DMS114 treated with DMSO at 0.1 percent for 48 hours (cell line): ENCODE results near the gene GIT2.
"Not testable (repeated sequence)": the region's sequence is repeated elsewhere in the genome, so short reads cannot be mapped to it uniquely, and the experiment has no call there.

Experiments used
- DNase-seq: peaks from one replicate; lab custom pipeline; 2025; ENCODE audit not compliant: unreplicated experiment; lab: John Stamatoyannopoulos, UW

The GIT2 gene

GRCh38 chr12:109923481-109924245, 72.5 kb downstream of the GIT2 start:
- DNase-seq: no peak

GRCh38 chr12:109923038-109923437, 73.1 kb downstream of the GIT2 start:
- no peak for DNase-seq

- no peak for DNase-seq
Measured at GRCh38 chr12:109921982-109922381, 74.2 kb downstream of the GIT2 start.

GRCh38 chr12:109920261-109920780, 75.8 kb downstream of the GIT2 start:
- DNase-seq: no peak

DNA sequence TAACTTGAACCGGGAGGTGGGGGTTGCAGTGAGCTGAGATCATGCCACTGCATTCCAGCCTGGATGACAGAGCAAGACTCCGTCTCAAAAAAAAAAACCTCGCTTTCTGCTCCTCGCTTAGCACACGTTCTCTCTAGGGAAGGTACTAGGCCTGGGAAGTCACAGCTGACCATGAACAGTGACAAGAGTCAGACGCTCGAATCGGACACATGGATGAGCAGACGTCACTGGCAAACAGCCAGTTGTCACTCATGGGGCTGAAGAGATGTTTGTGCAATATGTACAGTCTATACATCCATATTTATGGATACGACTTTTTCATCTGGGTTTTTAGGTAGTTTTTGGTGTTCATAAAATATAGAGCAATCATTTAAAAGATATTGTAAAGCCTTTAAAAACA, 76.7 kb downstream of the GIT2 start:
- DNase-seq: no peak

DNA sequence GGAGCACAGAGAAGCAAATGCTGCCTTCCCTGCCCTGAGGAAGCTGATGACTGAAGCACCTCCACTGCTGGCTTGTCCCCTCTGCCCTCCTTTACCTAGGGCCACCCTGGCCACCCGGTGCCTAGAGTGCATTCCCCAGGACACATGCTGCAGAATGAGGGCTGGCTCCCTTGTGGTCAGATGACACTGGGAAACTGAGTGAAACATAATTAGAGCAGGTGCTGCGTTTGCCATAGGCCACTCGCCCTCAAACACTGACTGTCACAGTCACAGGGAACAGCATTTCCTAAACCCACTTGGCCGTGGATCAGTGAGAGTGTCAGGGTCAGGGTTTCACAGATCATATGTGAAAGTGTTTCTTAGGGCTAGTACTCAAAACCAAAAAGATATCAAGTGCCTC, 80.1 kb downstream of the GIT2 start:
- DNase-seq: no peak

DNA sequence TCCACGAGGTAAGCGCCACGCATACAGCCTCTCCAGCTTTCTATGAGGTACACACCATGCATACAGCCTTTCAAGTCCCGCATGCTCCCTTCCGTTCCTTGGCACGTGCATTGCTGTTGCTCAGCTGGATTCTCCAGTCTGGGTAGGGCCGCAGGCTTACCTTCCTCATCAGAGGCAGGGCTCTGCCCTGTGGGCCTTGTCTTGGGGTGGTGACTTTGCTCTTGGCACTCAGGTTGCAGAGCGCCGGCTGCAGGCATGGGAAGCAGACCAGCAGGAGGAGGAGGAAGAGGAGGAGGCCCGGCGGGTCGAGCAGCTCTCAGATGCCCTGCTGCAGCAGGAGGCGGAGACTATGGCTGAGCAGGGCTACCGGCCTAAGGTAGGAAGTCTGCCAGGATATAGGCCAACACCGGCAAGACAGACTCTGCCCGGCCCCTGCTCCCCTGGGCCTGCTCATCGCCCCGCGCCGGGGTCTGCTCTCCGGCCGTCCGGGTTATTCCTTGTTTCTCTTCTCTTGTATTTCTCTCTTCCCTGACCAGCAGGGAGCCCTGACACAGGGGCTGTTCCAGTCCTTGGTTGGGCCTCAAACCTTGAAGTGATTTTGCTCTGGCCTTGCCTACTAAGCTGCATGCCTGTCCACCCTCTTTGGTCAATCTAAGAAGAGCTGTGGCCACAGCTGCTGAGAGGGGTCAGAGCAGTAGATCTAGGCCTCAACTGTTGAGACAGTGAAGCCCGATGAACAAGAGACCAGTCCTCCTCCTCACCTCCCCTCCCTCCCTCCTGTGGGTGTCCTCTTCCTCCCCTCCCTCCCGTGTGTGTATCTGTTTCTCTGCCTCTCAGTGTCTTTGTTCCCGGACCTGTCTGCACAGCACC, 80.8 kb downstream of the GIT2 start:
- no peak for DNase-seq

DNA sequence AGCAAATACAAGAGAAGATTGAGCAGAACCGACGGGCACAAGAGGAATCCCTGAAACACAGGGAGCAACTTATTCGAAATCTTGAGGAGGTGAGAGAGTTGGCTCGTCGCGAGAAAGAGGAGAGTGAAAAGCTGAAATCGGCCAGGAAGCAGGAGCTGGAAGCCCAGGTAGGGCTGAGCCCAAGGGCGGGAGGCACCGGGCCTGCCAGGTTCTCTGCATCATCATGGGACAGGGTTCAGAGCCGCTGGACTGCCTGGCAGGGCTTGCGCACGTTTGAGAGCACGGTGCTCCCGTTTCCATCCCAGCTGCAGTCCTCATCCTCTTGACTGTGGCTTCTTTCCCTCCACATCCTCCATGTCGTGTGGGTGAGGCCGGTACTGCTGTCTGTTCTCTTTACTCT, 81.7 kb downstream of the GIT2 start:
- DNase-seq: no peak

- no peak for DNase-seq
Measured at GRCh38 chr12:109912855-109913321, 83.3 kb downstream of the GIT2 start.

DNA sequence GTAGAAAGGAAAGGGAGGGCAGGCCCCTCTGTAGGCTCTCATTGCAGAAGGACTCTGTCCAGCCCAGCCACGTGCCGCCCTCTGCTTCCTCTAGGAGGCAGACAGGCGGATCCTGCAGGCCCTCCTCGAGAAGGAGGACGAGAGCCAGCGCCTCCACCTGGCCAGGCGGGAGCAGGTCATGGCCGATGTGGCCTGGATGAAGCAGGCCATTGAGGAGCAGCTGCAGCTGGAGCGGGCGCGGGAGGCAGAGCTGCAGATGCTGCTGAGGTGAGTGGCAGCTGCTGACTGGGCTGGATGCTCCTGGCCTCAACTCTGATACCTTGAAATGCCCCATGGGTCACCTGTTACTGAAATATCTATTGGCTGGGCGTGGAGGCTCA, 85.2 kb downstream of the GIT2 start:
- DNase-seq: no peak

- DNase-seq: no peak
Measured at GRCh38 chr12:109910254-109910968, 85.8 kb downstream of the GIT2 start.

DNA sequence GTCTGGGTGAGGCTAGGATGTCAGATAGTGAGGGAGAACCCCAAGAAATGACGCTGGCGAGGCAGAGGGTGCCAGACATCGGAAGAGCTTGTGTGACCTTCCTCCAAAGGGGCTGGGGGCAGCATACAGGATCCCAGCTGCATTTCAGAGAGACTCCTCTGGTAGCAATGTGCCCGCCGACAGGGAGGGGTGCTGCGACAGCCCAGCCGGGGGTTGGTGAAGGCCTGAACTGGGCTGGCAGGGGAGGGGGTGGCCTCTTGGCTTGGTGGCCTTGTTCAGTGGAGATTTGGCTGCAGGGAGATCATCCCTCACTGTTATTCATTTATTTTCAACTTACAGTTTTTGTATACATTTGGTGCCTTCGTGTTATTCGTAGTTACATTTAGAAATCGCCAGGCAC, 90.9 kb downstream of the GIT2 start:
- DNase-seq: no peak

- no peak for DNase-seq
Measured at GRCh38 chr12:109902891-109903418, 93.2 kb downstream of the GIT2 start.

DNA sequence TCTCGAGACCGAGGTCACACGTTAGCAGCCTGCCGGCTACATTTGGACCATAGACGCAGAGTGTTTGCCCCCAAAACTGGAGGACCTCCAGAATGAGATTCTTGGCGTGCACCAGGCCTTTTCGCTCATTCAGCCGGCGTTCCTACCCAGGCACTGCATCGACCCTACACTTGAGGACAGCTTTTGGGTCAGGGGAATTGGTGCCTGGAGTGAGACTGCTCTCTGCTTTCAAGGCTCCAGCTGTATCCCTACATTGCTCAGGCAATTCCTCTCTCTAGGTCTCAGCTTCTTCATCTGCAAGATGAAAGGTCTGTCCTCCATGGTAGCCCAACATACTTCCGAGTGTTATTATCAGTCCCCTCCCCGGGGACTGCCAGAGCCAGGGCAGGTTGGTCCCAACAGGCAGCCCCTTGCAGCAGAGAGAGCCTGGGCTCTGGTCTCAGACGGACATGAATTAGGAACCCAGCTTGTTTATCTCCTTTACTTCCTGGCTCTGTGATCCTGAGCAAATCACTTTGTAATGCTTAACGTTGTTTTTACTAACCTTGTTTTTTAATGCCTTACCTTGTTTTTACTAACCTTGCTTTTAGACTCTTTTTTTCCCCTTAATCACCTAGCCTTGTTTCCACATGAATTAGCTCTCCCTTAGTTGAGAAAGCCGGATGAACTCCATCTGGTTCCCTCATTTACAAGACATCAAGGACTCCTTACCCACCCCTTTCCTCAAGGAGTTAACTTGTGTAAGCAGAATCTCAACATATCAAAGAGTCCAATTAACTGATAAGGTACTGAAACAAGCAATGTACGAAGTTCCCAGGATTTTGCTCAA, 95.2 kb downstream of the GIT2 start:
- no peak for DNase-seq

GRCh38 chr12:109899783-109900751, 96.1 kb downstream of the GIT2 start, which contains the start of gene TCHP:
TSS of gene TCHP (plus strand) at chr12:109900274. CDS start at chr12:109903027, 2,753 bp downstream.
- DNase-seq: peak; percentile 83

GRCh38 chr12:109899345-109899744, 96.8 kb downstream of the GIT2 start:
- DNase-seq: not testable (repeated sequence)

GRCh38 chr12:109897029-109897428, 99.1 kb downstream of the GIT2 start:
- no peak for DNase-seq

DNA sequence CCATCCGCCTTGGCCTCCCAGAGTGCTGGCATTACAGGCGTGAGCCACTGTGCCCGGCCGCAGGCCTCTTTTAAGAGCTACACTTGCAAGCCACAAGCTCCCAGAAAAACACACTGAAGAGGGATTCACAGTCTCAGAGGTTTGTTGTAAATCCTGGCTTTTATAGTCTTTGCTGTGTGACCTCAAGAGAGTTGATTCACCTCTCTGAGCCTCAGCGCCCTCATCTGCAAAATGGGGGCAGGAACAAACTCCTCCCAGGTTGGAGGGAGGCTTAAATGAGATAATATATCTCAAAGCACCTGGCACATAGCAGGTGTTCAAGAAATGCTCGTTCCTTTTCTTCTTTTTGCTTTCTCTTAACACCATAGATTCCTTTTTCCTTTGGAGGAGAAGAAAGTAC, 100.0 kb downstream of the GIT2 start:
- no peak for DNase-seq

GRCh38 chr12:109894939-109895338, 101.2 kb downstream of the GIT2 start:
- no peak for DNase-seq
